WTC11 (cell line): ENCODE data around the gene ATP12A. TPM values are rescaled to one million over a fixed set of nuclear protein-coding genes. Genes with fewer than 3 reads are reported as not detected.

Source experiments
- ATAC-seq: fragments of 200-7000 bp; cut with Tn5 transposase; 2 replicates; pipeline ENCODE4 v1.10.0; 2021; ENCODE audit warnings: mild to moderate bottlenecking, moderate library complexity
- CTCF ChIA-PET: fragments of 300-600 bp; sonication (Branson Sonifier 250); formaldehyde crosslinking; loops from one replicate; lab custom pipeline; 2021; ENCODE audit warnings: antibody characterized with exemption; lab: Charles Lee
- POLR2A ChIA-PET: fragments of 350-600 bp; sonication (Branson Sonifier 250); formaldehyde crosslinking; loops from one replicate; lab custom pipeline; 2021; ENCODE audit warnings: antibody characterized with exemption; lab: Charles Lee
- DNase-seq: peaks from one replicate; pipeline ENCODE4 v3.0.0; 2021; ENCODE audit warnings: low spot score
- H3K27ac Mint-ChIP-seq: 2 replicates; pipeline ENCODE4 v1.8.0; 2021; ENCODE audit warnings: mixed read lengths
- H3K27me3 Mint-ChIP-seq: 2 replicates; pipeline ENCODE4 v1.8.0; 2021; ENCODE audit warnings: low read depth, mild to moderate bottlenecking, moderate library complexity, mixed read lengths
- H3K36me3 Mint-ChIP-seq: 2 replicates; pipeline ENCODE4 v1.8.0; 2021; ENCODE audit warnings: mixed read lengths
- H3K4me1 Mint-ChIP-seq: 2 replicates; pipeline ENCODE4 v1.8.0; 2022; ENCODE audit warnings: mixed read lengths
- H3K4me3 Mint-ChIP-seq: 2 replicates; pipeline ENCODE4 v1.8.0; 2021; ENCODE audit warnings: mild to moderate bottlenecking, moderate library complexity, mixed read lengths
- H3K9me3 Mint-ChIP-seq: 2 replicates; pipeline ENCODE4 v1.8.0; 2021; ENCODE audit warnings: mixed read lengths
- ATF1 ChIP-seq: sonication (generic); formaldehyde crosslinking; IDR thresholded peaks from 2 replicates; pipeline ENCODE4 v1.8.1; 2023; ENCODE audit warnings: mild to moderate bottlenecking, moderate library complexity, missing genetic modification reagents
- ATF6 ChIP-seq: sonication (generic); formaldehyde crosslinking; IDR thresholded peaks from 2 replicates; pipeline ENCODE4 v1.8.1; 2023; ENCODE audit warnings: mild to moderate bottlenecking, missing genetic modification reagents
- CREB1 ChIP-seq: sonication (generic); formaldehyde crosslinking; IDR thresholded peaks from 2 replicates; pipeline ENCODE4 v1.8.0; 2023; ENCODE audit warnings: mild to moderate bottlenecking, missing genetic modification reagents
- ELF4 ChIP-seq: sonication (generic); formaldehyde crosslinking; IDR thresholded peaks from 2 replicates; pipeline ENCODE4 v1.8.1; 2022; ENCODE audit warnings: low read depth, mild to moderate bottlenecking, moderate library complexity, missing genetic modification reagents
- ESRRA ChIP-seq: sonication (generic); formaldehyde crosslinking; IDR thresholded peaks from 2 replicates; pipeline ENCODE4 v1.8.1; 2022; ENCODE audit warnings: mild to moderate bottlenecking, missing genetic modification reagents, borderline replicate concordance
- FOXJ3 ChIP-seq: sonication (generic); formaldehyde crosslinking; IDR thresholded peaks from 2 replicates; pipeline ENCODE4 v1.9.0; 2021; ENCODE audit warnings: missing genetic modification reagents, mild to moderate bottlenecking, borderline replicate concordance
- IRF1 ChIP-seq: sonication (generic); formaldehyde crosslinking; IDR thresholded peaks from 2 replicates; pipeline ENCODE4 v1.8.0; 2023; ENCODE audit warnings: missing genetic modification reagents
- JAZF1 ChIP-seq: fragments of 250-450 bp; sonication (Bioruptor Pico); IDR thresholded peaks from 2 replicates; pipeline ENCODE4 v1.9.0; 2021; ENCODE audit warnings: moderate library complexity, mild to moderate bottlenecking, inconsistent platforms
- KAT7 ChIP-seq: sonication (generic); formaldehyde crosslinking; IDR thresholded peaks from 2 replicates; pipeline ENCODE4 v1.8.1; 2023; ENCODE audit warnings: missing genetic modification reagents, mild to moderate bottlenecking, borderline replicate concordance
- NFATC4 ChIP-seq: fragments of 250-450 bp; sonication (Bioruptor Pico); IDR thresholded peaks from 2 replicates; pipeline ENCODE4 v1.9.0; 2021; ENCODE audit warnings: mild to moderate bottlenecking
- NFE2L1 ChIP-seq: sonication (generic); formaldehyde crosslinking; IDR thresholded peaks from 2 replicates; pipeline ENCODE4 v1.8.1; 2023; ENCODE audit warnings: missing genetic modification reagents
- NR1H2 ChIP-seq: sonication (generic); formaldehyde crosslinking; IDR thresholded peaks from 2 replicates; pipeline ENCODE4 v1.9.0; 2021; ENCODE audit warnings: mild to moderate bottlenecking, moderate library complexity, missing genetic modification reagents
- OVOL2 ChIP-seq: fragments of 250-450 bp; sonication (Bioruptor Pico); IDR thresholded peaks from 2 replicates; pipeline ENCODE4 v1.9.0; 2021; ENCODE audit warnings: mild to moderate bottlenecking, borderline replicate concordance
- PRDM15 ChIP-seq: sonication (generic); formaldehyde crosslinking; IDR thresholded peaks from 2 replicates; pipeline ENCODE4 v1.8.0; 2022; ENCODE audit warnings: missing genetic modification reagents
- PREB ChIP-seq: sonication (generic); formaldehyde crosslinking; IDR thresholded peaks from 2 replicates; pipeline ENCODE4 v1.8.1; 2022; ENCODE audit warnings: mild to moderate bottlenecking, missing genetic modification reagents, moderate library complexity, borderline replicate concordance
- SOX15 ChIP-seq: fragments of 250-450 bp; sonication (Bioruptor Pico); IDR thresholded peaks from 2 replicates; pipeline ENCODE4 v1.9.0; 2021; ENCODE audit warnings: mild to moderate bottlenecking
- TEAD4 ChIP-seq: sonication (generic); formaldehyde crosslinking; IDR thresholded peaks from 2 replicates; pipeline ENCODE4 v1.8.0; 2022; ENCODE audit warnings: mild to moderate bottlenecking, missing genetic modification reagents
- ZBTB21 ChIP-seq: sonication (generic); formaldehyde crosslinking; IDR thresholded peaks from 2 replicates; pipeline ENCODE4 v1.8.1; 2023; ENCODE audit warnings: mild to moderate bottlenecking, missing genetic modification reagents, borderline replicate concordance
- ZNF219 ChIP-seq: sonication (generic); formaldehyde crosslinking; IDR thresholded peaks from 2 replicates; pipeline ENCODE4 v1.8.0; 2023; ENCODE audit warnings: missing genetic modification reagents, mild to moderate bottlenecking, borderline replicate concordance
- ZNF263 ChIP-seq: sonication (generic); formaldehyde crosslinking; IDR thresholded peaks from 2 replicates; pipeline ENCODE4 v1.8.1; 2022; ENCODE audit warnings: low read depth, mild to moderate bottlenecking, moderate library complexity, missing genetic modification reagents
- ZNF425 ChIP-seq: fragments of 250-450 bp; sonication (Bioruptor Pico); conservative IDR thresholded peaks from 2 replicates; pipeline ENCODE4 v1.9.0; 2021; ENCODE audit warnings: mild to moderate bottlenecking
- ZNF671 ChIP-seq: fragments of 250-450 bp; sonication (Bioruptor Pico); IDR thresholded peaks from 2 replicates; pipeline ENCODE4 v1.8.0; 2021; ENCODE audit warnings: mild to moderate bottlenecking
- total RNA-seq: library from RNA; stranded (reverse); gene quantifications from 3 replicates; pipeline ENCODE4 v1.2.3, GENCODE V29; 2021
- TF ChIP-seq, protein P1 (sequence below): sonication (generic); formaldehyde crosslinking; IDR thresholded peaks from 2 replicates; pipeline ENCODE4 v1.8.1; 2023; ENCODE audit warnings: mild to moderate bottlenecking, moderate library complexity, missing genetic modification reagents
- TF ChIP-seq, protein P2 (sequence below): sonication (generic); formaldehyde crosslinking; IDR thresholded peaks from 2 replicates; pipeline ENCODE4 v1.8.0; 2022; ENCODE audit warnings: mild to moderate bottlenecking, missing genetic modification reagents
- TF ChIP-seq, protein P3 (sequence below): fragments of 250-450 bp; sonication (Bioruptor Pico); IDR thresholded peaks from 2 replicates; pipeline ENCODE4 v1.9.0; 2021; ENCODE audit warnings: mild to moderate bottlenecking

Gene ATP12A
- total RNA-seq, 1 experiment from 2014 or later, result 1.4 TPM

- Mint-ChIP-seq H3K4me3 (no peak overlapping the region), H3K27ac (no peak overlapping the region), H3K27me3 (no peaks in the 10 kb centered on the region), H3K4me1 (no peaks in the 10 kb centered on the region), H3K9me3 (no peaks in the 10 kb centered on the region), H3K36me3 (no peaks in the 10 kb centered on the region)
- ATAC-seq (no peak), DNase-seq (no peak)
- ChIA-PET POLR2A (no interaction called here), CTCF (interaction anchor here (1.2 kb wide), 1 partner anchor 38 kb away, joined by 3 read pairs; no protein-coding TSS in a partner anchor)
- TF ChIP-seq FOXJ3 (CRISPR knock-in tag) (no peak), ELF4 (CRISPR knock-in tag) (no peak), ZNF671 (CRISPR knock-in tag) (no peak), NFATC4 (CRISPR knock-in tag) (no peak), KAT7 (CRISPR knock-in tag) (no peak), ESRRA (CRISPR knock-in tag) (no peak), SOX15 (CRISPR knock-in tag) (no peak), OVOL2 (no peak), ZNF425 (no peak), NR1H2 (CRISPR knock-in tag) (no peak), ZNF263 (CRISPR knock-in tag) (no peak), ZNF219 (CRISPR knock-in tag) (no peak), ATF1 (CRISPR knock-in tag) (no peak), NFE2L1 (no peak), CREB1 (CRISPR knock-in tag) (no peak), TEAD4 (no peak), IRF1 (CRISPR knock-in tag) (no peak)
- TF ChIP-seq, protein P1, sequence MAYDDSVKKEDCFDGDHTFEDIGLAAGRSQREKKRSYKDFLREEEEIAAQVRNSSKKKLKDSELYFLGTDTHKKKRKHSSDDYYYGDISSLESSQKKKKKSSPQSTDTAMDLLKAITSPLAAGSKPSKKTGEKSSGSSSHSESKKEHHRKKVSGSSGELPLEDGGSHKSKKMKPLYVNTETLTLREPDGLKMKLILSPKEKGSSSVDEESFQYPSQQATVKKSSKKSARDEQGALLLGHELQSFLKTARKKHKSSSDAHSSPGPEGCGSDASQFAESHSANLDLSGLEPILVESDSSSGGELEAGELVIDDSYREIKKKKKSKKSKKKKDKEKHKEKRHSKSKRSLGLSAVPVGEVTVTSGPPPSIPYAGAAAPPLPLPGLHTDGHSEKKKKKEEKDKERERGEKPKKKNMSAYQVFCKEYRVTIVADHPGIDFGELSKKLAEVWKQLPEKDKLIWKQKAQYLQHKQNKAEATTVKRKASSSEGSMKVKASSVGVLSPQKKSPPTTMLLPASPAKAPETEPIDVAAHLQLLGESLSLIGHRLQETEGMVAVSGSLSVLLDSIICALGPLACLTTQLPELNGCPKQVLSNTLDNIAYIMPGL (CRISPR knock-in tag), result no peak
- TF ChIP-seq, protein P2, sequence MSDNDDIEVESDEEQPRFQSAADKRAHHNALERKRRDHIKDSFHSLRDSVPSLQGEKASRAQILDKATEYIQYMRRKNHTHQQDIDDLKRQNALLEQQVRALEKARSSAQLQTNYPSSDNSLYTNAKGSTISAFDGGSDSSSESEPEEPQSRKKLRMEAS (CRISPR knock-in tag), result no peak
- TF ChIP-seq, protein P3, sequence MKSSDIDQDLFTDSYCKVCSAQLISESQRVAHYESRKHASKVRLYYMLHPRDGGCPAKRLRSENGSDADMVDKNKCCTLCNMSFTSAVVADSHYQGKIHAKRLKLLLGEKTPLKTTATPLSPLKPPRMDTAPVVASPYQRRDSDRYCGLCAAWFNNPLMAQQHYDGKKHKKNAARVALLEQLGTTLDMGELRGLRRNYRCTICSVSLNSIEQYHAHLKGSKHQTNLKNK, result no peak
Measured at GRCh38 chr13:24723206-24723605, 43.0 kb downstream of the ATP12A start.

GRCh38 chr13:24724714-24725113 lies 44.5 kb downstream of the ATP12A start:
- Mint-ChIP-seq H3K9me3 (no peaks in the 10 kb centered on the region), H3K4me3 (no peak overlapping the region), H3K36me3 (no peaks in the 10 kb centered on the region), H3K27ac (no peak overlapping the region), H3K4me1 (no peaks in the 10 kb centered on the region), H3K27me3 (no peaks in the 10 kb centered on the region)
- CTCF ChIA-PET, result interaction anchor here (1.0 to 4.0 kb wide), 3 partner anchors 8 to 31 kb away, joined by 4 to 61 read pairs (median 4); no protein-coding TSS in a partner anchor
- POLR2A ChIA-PET, result no interaction called here
- ATAC-seq, result no peak
- DNase-seq, result no peak
- TF ChIP-seq JAZF1 (no peak), PREB (CRISPR knock-in tag) (no peak), ZNF219 (CRISPR knock-in tag) (no peak), ATF6 (no peak), ZBTB21 (CRISPR knock-in tag) (no peak), PRDM15 (CRISPR knock-in tag) (no peak)
